HepG2 (cell line): ENCODE results near the gene NFAT5. TPM values are rescaled to one million over a fixed set of nuclear protein-coding genes. Genes with fewer than 3 reads are reported as not detected.
A peak's percentile ranks its signal among the peaks of the same experiment; 100 is the strongest.

Experiments
- ARID2 ChIP-seq: sonication (generic); formaldehyde crosslinking; IDR thresholded peaks from 2 replicates; pipeline ENCODE4 v1.8.1; 2022; ENCODE audit warnings: mild to moderate bottlenecking, missing genetic modification reagents, borderline replicate concordance
- CREB1 ChIP-seq, 2 experiments: fragments of 450-650 bp in 1 of 2; IDR thresholded peaks; 2 replicates each; pipeline ENCODE4 v1.6.1; 2016 to 2017; ENCODE audit warnings: control low read depth in 1 of 2, mild to moderate bottlenecking in 1 of 2, missing compliant biosample characterization in 1 of 2, missing genetic modification characterization in 1 of 2
- FOXP1 ChIP-seq, 2 experiments: fragments of 450-650 bp in 1 of 2; IDR thresholded peaks; 2 replicates each; pipeline ENCODE4 v1.6.1; 2017 to 2018; ENCODE audit warnings: antibody characterized with exemption in 1 of 2
- MIXL1 ChIP-seq: IDR thresholded peaks from 2 replicates; pipeline ENCODE4 v1.6.1; 2016
- MXI1 ChIP-seq: IDR thresholded peaks from 3 replicates; pipeline ENCODE4 v1.6.1; 2012; ENCODE audit warnings: low read depth, low read length, inconsistent platforms, borderline replicate concordance
- TARDBP ChIP-seq: sonication (generic); formaldehyde crosslinking; IDR thresholded peaks from 2 replicates; pipeline ENCODE4 v1.8.0; 2022; ENCODE audit warnings: mild to moderate bottlenecking, missing genetic modification reagents
- U2AF1 ChIP-seq: fragments of 200-400 bp; formaldehyde crosslinking; optimal IDR thresholded peaks from 2 replicates; pipeline ENCODE3; 2017; ENCODE audit warnings: mild to moderate bottlenecking, low read depth, low read length
- ZNF547 ChIP-seq: sonication (generic); formaldehyde crosslinking; IDR thresholded peaks from 2 replicates; pipeline ENCODE4 v1.5.1; 2020; ENCODE audit warnings: mild to moderate bottlenecking, missing genetic modification reagents
- ZNF629 ChIP-seq: sonication (generic); formaldehyde crosslinking; conservative IDR thresholded peaks from 2 replicates; pipeline ENCODE4 v1.5.0; 2020; ENCODE audit warnings: missing genetic modification reagents
- ZNF768 ChIP-seq: sonication (generic); formaldehyde crosslinking; IDR thresholded peaks from 2 replicates; pipeline ENCODE4 v1.4.0; 2020; ENCODE audit warnings: missing genetic modification reagents
- polyA plus RNA-seq, 8 experiments: library from polyadenylated mRNA; depleted of rRNA in 3 of 8; stranded (reverse) in 7 of 8; unstranded in 1 of 8; fragments of >200 nt; fragmentation: Illumina TruSeq in 4 of 8; extraction: Trizol in 4 of 8; gene quantifications; 2 replicates each; pipeline versions ENCODE4 v1.2.1 to v1.2.3, GENCODE V29; 2011 to 2016; ENCODE audit warnings: low read depth in 4 of 8, missing spikeins in 1 of 8, mixed read lengths in 1 of 8; ENCODE audit not compliant: insufficient read depth in 1 of 8
- total RNA-seq, 5 experiments: library from RNA; depleted of rRNA; stranded (reverse); fragments of >200 nt; fragmentation: Illumina TruSeq; extraction: Trizol; gene quantifications; 2 replicates each; pipeline ENCODE4 v1.2.3, GENCODE V29; 2016; ENCODE audit warnings: low read depth in 1 of 5
- TF ChIP-seq, protein P1 (sequence below): sonication (generic); formaldehyde crosslinking; IDR thresholded peaks from 2 replicates; pipeline ENCODE4 v1.8.0; 2022; ENCODE audit warnings: missing genetic modification reagents, low read depth, mild to moderate bottlenecking, borderline replicate concordance
- TF ChIP-seq, protein P2 (sequence below): sonication (generic); formaldehyde crosslinking; IDR thresholded peaks from 2 replicates; pipeline ENCODE4 v1.5.0; 2020; ENCODE audit warnings: missing genetic modification reagents
- TF ChIP-seq, protein P3 (sequence below): sonication (generic); formaldehyde crosslinking; IDR thresholded peaks from 2 replicates; pipeline ENCODE4 v1.8.1; 2023; ENCODE audit warnings: mild to moderate bottlenecking, moderate library complexity, missing genetic modification reagents
- TF ChIP-seq, protein P4 (sequence below): sonication (generic); formaldehyde crosslinking; IDR thresholded peaks from 2 replicates; pipeline ENCODE4 v1.4.0; 2020; ENCODE audit warnings: missing genetic modification reagents, low read depth, mild to moderate bottlenecking, borderline replicate concordance
- TF ChIP-seq, protein P5 (sequence below): sonication (generic); formaldehyde crosslinking; IDR thresholded peaks from 2 replicates; pipeline ENCODE4 v1.9.0; 2021; ENCODE audit warnings: missing genetic modification reagents, borderline replicate concordance
- TF ChIP-seq, protein P6 (sequence below): sonication (generic); formaldehyde crosslinking; IDR thresholded peaks from 2 replicates; pipeline ENCODE4 v1.4.0; 2020; ENCODE audit warnings: mild to moderate bottlenecking, low read depth, missing genetic modification reagents
- TF ChIP-seq, protein P7 (sequence below): IDR thresholded peaks from 2 replicates; pipeline ENCODE4 v1.4.0; 2020; ENCODE audit warnings: mild to moderate bottlenecking, missing genetic modification reagents

Gene NFAT5
- total and polyA plus RNA-seq, 2 of the 13 experiments (the other 11 are each of a cell fraction or from before 2014, with no cell fraction given), result 20.5 to 54.3 TPM

DNA sequence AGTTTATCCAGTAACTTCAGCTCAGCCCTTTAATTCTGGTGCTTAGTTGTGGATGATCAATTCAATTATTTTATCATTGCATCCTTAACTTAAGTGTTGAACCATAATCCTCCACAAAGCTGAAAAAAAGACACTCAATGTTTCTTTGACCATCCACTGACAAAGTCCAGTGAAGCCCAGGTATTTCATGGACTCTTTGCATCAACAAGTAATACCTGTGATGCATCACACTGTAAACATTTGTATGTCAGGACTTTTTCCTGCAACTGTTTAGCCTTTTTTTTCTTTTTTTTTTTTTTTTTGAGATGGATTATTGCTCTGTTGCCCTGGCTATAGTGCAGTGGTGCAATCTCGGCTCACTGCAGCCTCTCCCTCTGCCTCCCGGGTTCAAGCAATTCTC lies 6.6 kb upstream of the NFAT5 start (continued):
- TF ChIP-seq, protein P1, sequence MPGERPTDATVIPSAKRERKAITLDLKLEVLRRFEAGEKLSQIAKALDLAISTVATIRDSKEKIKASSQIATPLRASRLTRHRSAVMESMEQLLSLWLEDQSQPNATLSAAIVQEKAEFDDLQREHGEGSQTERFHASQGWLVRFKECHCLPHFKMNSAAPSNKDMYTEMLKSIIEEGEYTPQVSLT (CRISPR knock-in tag), result no peak
- TF ChIP-seq, protein P2, sequence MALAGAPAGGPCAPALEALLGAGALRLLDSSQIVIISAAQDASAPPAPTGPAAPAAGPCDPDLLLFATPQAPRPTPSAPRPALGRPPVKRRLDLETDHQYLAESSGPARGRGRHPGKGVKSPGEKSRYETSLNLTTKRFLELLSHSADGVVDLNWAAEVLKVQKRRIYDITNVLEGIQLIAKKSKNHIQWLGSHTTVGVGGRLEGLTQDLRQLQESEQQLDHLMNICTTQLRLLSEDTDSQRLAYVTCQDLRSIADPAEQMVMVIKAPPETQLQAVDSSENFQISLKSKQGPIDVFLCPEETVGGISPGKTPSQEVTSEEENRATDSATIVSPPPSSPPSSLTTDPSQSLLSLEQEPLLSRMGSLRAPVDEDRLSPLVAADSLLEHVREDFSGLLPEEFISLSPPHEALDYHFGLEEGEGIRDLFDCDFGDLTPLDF, result no peak
- TF ChIP-seq, protein P3, sequence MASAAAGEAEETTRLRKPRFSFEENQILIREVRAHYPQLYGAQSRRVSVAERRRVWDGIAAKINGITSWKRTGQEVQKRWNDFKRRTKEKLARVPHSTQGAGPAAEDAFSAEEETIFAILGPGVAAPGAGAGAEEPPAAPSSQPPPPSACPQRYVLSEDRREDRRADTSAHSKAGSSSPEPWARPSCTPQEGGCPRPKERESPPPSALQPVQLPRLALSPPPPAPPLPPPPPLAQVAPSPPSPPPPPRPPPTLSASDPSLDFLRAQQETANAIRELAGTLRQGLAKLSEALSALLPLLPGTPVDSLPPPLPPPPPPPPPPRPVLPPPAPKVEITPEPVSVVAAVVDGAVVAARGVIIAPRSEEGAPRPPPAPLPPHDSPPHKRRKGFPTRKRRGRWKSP, result no peak
- TF ChIP-seq ZNF629 (CRISPR knock-in tag) (no peak), CREB1 (IDR thresholded peaks at IDR 0.05) (no peak; the same call in 1 of the 2 replicates), CREB1 (CRISPR knock-in tag; IDR thresholded peaks at IDR 0.05) (peak; percentile 34; the same call in 1 of the 2 replicates), ZNF547 (no peak), ARID2 (CRISPR knock-in tag) (no peak), TARDBP (CRISPR knock-in tag) (no peak), U2AF1 (no peak), ZNF768 (CRISPR knock-in tag) (no peak), MIXL1 (CRISPR knock-in tag) (no peak), FOXP1 (IDR thresholded peaks at IDR 0.05) (peak; percentile 50; the same call in 1 of the 2 replicates), FOXP1 (CRISPR knock-in tag; IDR thresholded peaks at IDR 0.05) (peak; percentile 51; the same call in 1 of the 2 replicates), MXI1 (no peak)
- TF ChIP-seq, protein P4, sequence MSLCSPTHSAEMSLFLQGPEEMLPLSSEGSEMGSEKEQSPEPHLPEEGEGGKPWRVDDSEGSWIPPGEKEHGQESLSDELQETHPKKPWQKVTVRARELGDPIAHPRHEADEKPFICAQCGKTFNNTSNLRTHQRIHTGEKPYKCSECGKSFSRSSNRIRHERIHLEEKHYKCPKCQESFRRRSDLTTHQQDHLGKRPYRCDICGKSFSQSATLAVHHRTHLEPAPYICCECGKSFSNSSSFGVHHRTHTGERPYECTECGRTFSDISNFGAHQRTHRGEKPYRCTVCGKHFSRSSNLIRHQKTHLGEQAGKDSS (CRISPR knock-in tag), result no peak
- TF ChIP-seq, protein P5, sequence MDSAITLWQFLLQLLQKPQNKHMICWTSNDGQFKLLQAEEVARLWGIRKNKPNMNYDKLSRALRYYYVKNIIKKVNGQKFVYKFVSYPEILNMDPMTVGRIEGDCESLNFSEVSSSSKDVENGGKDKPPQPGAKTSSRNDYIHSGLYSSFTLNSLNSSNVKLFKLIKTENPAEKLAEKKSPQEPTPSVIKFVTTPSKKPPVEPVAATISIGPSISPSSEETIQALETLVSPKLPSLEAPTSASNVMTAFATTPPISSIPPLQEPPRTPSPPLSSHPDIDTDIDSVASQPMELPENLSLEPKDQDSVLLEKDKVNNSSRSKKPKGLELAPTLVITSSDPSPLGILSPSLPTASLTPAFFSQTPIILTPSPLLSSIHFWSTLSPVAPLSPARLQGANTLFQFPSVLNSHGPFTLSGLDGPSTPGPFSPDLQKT, result no peak
- TF ChIP-seq, protein P6, sequence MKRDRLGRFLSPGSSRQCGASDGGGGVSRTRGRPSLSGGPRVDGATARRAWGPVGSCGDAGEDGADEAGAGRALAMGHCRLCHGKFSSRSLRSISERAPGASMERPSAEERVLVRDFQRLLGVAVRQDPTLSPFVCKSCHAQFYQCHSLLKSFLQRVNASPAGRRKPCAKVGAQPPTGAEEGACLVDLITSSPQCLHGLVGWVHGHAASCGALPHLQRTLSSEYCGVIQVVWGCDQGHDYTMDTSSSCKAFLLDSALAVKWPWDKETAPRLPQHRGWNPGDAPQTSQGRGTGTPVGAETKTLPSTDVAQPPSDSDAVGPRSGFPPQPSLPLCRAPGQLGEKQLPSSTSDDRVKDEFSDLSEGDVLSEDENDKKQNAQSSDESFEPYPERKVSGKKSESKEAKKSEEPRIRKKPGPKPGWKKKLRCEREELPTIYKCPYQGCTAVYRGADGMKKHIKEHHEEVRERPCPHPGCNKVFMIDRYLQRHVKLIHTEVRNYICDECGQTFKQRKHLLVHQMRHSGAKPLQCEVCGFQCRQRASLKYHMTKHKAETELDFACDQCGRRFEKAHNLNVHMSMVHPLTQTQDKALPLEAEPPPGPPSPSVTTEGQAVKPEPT (CRISPR knock-in tag), result no peak
- TF ChIP-seq, protein P7, sequence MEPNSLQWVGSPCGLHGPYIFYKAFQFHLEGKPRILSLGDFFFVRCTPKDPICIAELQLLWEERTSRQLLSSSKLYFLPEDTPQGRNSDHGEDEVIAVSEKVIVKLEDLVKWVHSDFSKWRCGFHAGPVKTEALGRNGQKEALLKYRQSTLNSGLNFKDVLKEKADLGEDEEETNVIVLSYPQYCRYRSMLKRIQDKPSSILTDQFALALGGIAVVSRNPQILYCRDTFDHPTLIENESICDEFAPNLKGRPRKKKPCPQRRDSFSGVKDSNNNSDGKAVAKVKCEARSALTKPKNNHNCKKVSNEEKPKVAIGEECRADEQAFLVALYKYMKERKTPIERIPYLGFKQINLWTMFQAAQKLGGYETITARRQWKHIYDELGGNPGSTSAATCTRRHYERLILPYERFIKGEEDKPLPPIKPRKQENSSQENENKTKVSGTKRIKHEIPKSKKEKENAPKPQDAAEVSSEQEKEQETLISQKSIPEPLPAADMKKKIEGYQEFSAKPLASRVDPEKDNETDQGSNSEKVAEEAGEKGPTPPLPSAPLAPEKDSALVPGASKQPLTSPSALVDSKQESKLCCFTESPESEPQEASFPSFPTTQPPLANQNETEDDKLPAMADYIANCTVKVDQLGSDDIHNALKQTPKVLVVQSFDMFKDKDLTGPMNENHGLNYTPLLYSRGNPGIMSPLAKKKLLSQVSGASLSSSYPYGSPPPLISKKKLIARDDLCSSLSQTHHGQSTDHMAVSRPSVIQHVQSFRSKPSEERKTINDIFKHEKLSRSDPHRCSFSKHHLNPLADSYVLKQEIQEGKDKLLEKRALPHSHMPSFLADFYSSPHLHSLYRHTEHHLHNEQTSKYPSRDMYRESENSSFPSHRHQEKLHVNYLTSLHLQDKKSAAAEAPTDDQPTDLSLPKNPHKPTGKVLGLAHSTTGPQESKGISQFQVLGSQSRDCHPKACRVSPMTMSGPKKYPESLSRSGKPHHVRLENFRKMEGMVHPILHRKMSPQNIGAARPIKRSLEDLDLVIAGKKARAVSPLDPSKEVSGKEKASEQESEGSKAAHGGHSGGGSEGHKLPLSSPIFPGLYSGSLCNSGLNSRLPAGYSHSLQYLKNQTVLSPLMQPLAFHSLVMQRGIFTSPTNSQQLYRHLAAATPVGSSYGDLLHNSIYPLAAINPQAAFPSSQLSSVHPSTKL (CRISPR knock-in tag), result no peak
